ENCODE measurements around the gene PSMA6.

PSMA6 gene

GRCh38 chr14:35317820-35318219 is 25.6 kb downstream of the PSMA6 start:
- no peaks in the 10 kb centered on the region for H3K9me3 ChIP-seq (ENCODE audit: control insufficient read depth, insufficient read depth, low read length)
- peaks cover 55% of the 10 kb centered on the region for H3K36me3 ChIP-seq (ENCODE audit: control insufficient read depth, low read length)
- no peak overlapping the region for H3K4me3 ChIP-seq (ENCODE audit: low read length)
- TF ChIP-seq EZH2phosphoT487 (IDR thresholded peaks at IDR 0.05; ENCODE audit: borderline replicate concordance, low read length) (no peak), CTCF (IDR thresholded peaks at IDR 0.05; ENCODE audit: low read depth, low read length, poor library complexity, severe bottlenecking) (no peak)
- no peaks in the 10 kb centered on the region for H3K4me1 ChIP-seq (ENCODE audit: control insufficient read depth, low read length)
- H3F3A ChIP-seq (ENCODE audit: control insufficient read depth, insufficient read depth): peaks cover 2% of the 10 kb centered on the region; the same call in 1 of the 2 replicates
- H3K4me2 ChIP-seq (ENCODE audit: low read length): no peak overlapping the region
- H3K27ac ChIP-seq (ENCODE audit: low read depth, low read length): no peak overlapping the region
- H4K20me1 ChIP-seq (ENCODE audit: control insufficient read depth, insufficient read depth, low read depth, low read length): no peaks in the 10 kb centered on the region
- no peaks in the 10 kb centered on the region for H3K9me2 ChIP-seq (replicated peaks; ENCODE audit: control insufficient read depth, low read length)
- H3K79me2 ChIP-seq (ENCODE audit: control insufficient read depth, low read length): no peaks in the 10 kb centered on the region
- H3K27me3 ChIP-seq (ENCODE audit: control insufficient read depth, low read length): no peaks in the 10 kb centered on the region

GRCh38 chr14:35319509-35319908 is 27.3 kb downstream of the PSMA6 start:
- H3F3A ChIP-seq (ENCODE audit: control insufficient read depth, insufficient read depth): peaks cover 2% of the 10 kb centered on the region; the same call in 1 of the 2 replicates
- no peak overlapping the region for H3K27ac ChIP-seq (ENCODE audit: low read depth, low read length)
- no peaks in the 10 kb centered on the region for H4K20me1 ChIP-seq (ENCODE audit: control insufficient read depth, insufficient read depth, low read depth, low read length)
- H3K9me3 ChIP-seq (ENCODE audit: control insufficient read depth, insufficient read depth, low read length): no peaks in the 10 kb centered on the region
- H3K4me3 ChIP-seq (ENCODE audit: low read length): no peak overlapping the region
- no peaks in the 10 kb centered on the region for H3K27me3 ChIP-seq (ENCODE audit: control insufficient read depth, low read length)
- H3K4me2 ChIP-seq (ENCODE audit: low read length): no peak overlapping the region
- TF ChIP-seq EZH2phosphoT487 (IDR thresholded peaks at IDR 0.05; ENCODE audit: borderline replicate concordance, low read length) (no peak), CTCF (IDR thresholded peaks at IDR 0.05; ENCODE audit: low read depth, low read length, poor library complexity, severe bottlenecking) (no peak)
- H3K4me1 ChIP-seq (ENCODE audit: control insufficient read depth, low read length): no peaks in the 10 kb centered on the region
- no peaks in the 10 kb centered on the region for H3K9me2 ChIP-seq (replicated peaks; ENCODE audit: control insufficient read depth, low read length)
- peaks cover 38% of the 10 kb centered on the region for H3K36me3 ChIP-seq (ENCODE audit: control insufficient read depth, low read length)
- no peaks in the 10 kb centered on the region for H3K79me2 ChIP-seq (ENCODE audit: control insufficient read depth, low read length)

- Histone ChIP-seq H3K4me1 (ENCODE audit: control insufficient read depth, low read length) (no peaks in the 10 kb centered on the region), H3K4me3 (ENCODE audit: low read length) (no peak overlapping the region), H4K20me1 (ENCODE audit: control insufficient read depth, insufficient read depth, low read depth, low read length) (no peaks in the 10 kb centered on the region), H3K9me2 (replicated peaks; ENCODE audit: control insufficient read depth, low read length) (no peaks in the 10 kb centered on the region), H3K36me3 (ENCODE audit: control insufficient read depth, low read length) (peaks cover 29% of the 10 kb centered on the region), H3K9me3 (ENCODE audit: control insufficient read depth, insufficient read depth, low read length) (no peaks in the 10 kb centered on the region), H3F3A (ENCODE audit: control insufficient read depth, insufficient read depth) (peaks cover 2% of the 10 kb centered on the region; the same call in 1 of the 2 replicates), H3K4me2 (ENCODE audit: low read length) (no peak overlapping the region), H3K27ac (ENCODE audit: low read depth, low read length) (no peak overlapping the region), H3K27me3 (ENCODE audit: control insufficient read depth, low read length) (no peaks in the 10 kb centered on the region), H3K79me2 (ENCODE audit: control insufficient read depth, low read length) (no peaks in the 10 kb centered on the region)
- no peak for TF ChIP-seq EZH2phosphoT487 (IDR thresholded peaks at IDR 0.05; ENCODE audit: borderline replicate concordance, low read length)
- TF ChIP-seq CTCF (IDR thresholded peaks at IDR 0.05; ENCODE audit: low read depth, low read length, poor library complexity, severe bottlenecking): no peak
Measured at GRCh38 chr14:35320472-35320871, 28.3 kb downstream of the PSMA6 start.

Measured in DOHH2 (cell line).